ENCODE data around the gene BICRA.
"Not testable (repeated sequence)": the region's sequence is repeated elsewhere in the genome, so short reads cannot be mapped to it uniquely, and the experiment has no call there.

The BICRA gene

GRCh38 chr19:47593860-47594259 lies 15.1 kb upstream of the BICRA start:
- no peak overlapping the region for H3K27ac ChIP-seq (ENCODE audit: low read depth, low read length, poor library complexity, severe bottlenecking)
- H3F3A ChIP-seq (ENCODE audit: insufficient read depth, low read length), result no peaks in the 10 kb centered on the region
- TF ChIP-seq EZH2 (IDR thresholded peaks at IDR 0.05; ENCODE audit: borderline replicate concordance, low read length), result no peak
- H4K20me1 ChIP-seq (ENCODE audit: insufficient read depth, low read length), result no peaks in the 10 kb centered on the region
- H3K4me2 ChIP-seq (ENCODE audit: low read length), result no peak overlapping the region
- no peak overlapping the region for H3K9ac ChIP-seq (ENCODE audit: low read length)
- H3K4me1 ChIP-seq (ENCODE audit: insufficient read depth, low read length, severe bottlenecking), result peaks cover 3% of the 10 kb centered on the region
- H3K9me3 ChIP-seq (ENCODE audit: low read length), result no peaks in the 10 kb centered on the region
- no peaks in the 10 kb centered on the region for H3K79me2 ChIP-seq (ENCODE audit: insufficient read depth, low read length)
- no peak overlapping the region for H2AFZ ChIP-seq (ENCODE audit: low read length)
- no peaks in the 10 kb centered on the region for H3K9me2 ChIP-seq (ENCODE audit: low read depth, low read length)
- peaks cover 4% of the 10 kb centered on the region; the same call in 1 of the 2 replicates for H3K27me3 ChIP-seq (ENCODE audit: insufficient read depth, low read length)
- H3K4me3 ChIP-seq (ENCODE audit: low read depth, low read length, poor library complexity, severe bottlenecking), result no peak overlapping the region
- no peaks in the 10 kb centered on the region for H3K36me3 ChIP-seq (ENCODE audit: insufficient read depth, low read length)

- Histone ChIP-seq H3K4me3 (ENCODE audit: low read depth, low read length, poor library complexity, severe bottlenecking) (no peak overlapping the region), H2AFZ (ENCODE audit: low read length) (no peak overlapping the region), H3K9me3 (ENCODE audit: low read length) (no peaks in the 10 kb centered on the region), H3K36me3 (ENCODE audit: insufficient read depth, low read length) (no peaks in the 10 kb centered on the region), H3K9ac (ENCODE audit: low read length) (no peak overlapping the region), H3K79me2 (ENCODE audit: insufficient read depth, low read length) (no peaks in the 10 kb centered on the region), H3K4me1 (ENCODE audit: insufficient read depth, low read length, severe bottlenecking) (peaks cover 18% of the 10 kb centered on the region), H3K9me2 (ENCODE audit: low read depth, low read length) (no peaks in the 10 kb centered on the region), H3F3A (ENCODE audit: insufficient read depth, low read length) (0 out of 2 replicates have a peak, but pooled peaks cover 3% of the 10 kb centered on the region), H3K4me2 (ENCODE audit: low read length) (no peak overlapping the region), H3K27me3 (ENCODE audit: insufficient read depth, low read length) (peaks cover 3% of the 10 kb centered on the region; the same call in 1 of the 2 replicates), H4K20me1 (ENCODE audit: insufficient read depth, low read length) (no peaks in the 10 kb centered on the region), H3K27ac (ENCODE audit: low read depth, low read length, poor library complexity, severe bottlenecking) (no peak overlapping the region)
- TF ChIP-seq EZH2 (IDR thresholded peaks at IDR 0.05; ENCODE audit: borderline replicate concordance, low read length), result no peak
- no peak for TF ChIP-seq CTCF (IDR thresholded peaks at IDR 0.05; ENCODE audit: low read length)
Measured at GRCh38 chr19:47595944-47596343, 13.0 kb upstream of the BICRA start.

DNA sequence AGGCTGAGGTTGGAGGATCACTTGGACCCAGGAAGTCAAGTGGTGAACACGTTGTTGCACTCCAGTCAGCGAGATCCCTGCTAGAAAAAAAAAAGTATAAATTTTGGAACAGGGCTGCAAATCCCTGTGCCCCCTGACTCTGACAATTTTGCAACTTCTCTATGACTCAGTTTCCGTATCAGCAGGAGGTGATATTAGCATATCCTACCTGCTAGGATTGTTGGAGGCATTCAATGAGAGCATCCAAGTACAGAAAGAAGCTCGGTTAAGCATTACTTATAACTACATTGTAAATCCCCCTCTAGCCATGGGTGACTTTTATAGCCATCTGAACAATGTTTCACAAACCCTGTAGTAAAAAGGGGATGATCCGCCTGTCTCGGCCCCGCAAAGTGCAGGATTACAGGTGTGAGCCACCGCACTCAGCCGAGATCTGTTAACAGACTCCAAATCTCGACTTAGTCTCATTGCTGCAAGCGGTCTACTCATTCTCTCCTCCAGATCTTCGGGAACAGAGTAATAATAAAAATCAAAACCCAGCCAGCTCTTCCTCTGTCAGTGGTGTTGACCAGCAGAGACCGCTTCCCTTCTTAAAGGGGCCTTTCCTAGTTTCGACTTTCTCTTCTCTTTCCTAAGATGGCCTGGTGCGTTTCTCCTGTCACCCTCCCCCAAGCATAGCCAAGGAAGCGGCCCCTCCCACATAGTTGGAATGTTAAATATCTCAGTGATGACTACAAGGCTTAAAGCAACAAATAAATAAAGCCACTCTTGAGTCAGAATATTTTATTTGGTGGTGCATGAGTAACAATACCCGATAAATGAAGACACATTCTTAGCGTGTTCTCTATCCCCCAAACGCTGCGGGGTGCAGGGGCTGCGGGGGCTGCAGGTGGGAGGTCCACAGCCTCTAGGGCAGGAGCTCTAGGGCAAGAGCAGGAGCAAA lies 10.3 kb upstream of the BICRA start:
- Histone ChIP-seq H3K4me2 (ENCODE audit: low read length) (no peak overlapping the region; the same call in 1 of the 2 replicates), H3K27me3 (ENCODE audit: insufficient read depth, low read length) (no peaks in the 10 kb centered on the region), H3K9me2 (ENCODE audit: low read depth, low read length) (no peaks in the 10 kb centered on the region), H3K9me3 (ENCODE audit: low read length) (no peaks in the 10 kb centered on the region), H3K36me3 (ENCODE audit: insufficient read depth, low read length) (no peaks in the 10 kb centered on the region), H3K4me1 (ENCODE audit: insufficient read depth, low read length, severe bottlenecking) (peaks cover 21% of the 10 kb centered on the region), H3K9ac (ENCODE audit: low read length) (no peak overlapping the region), H3K4me3 (ENCODE audit: low read depth, low read length, poor library complexity, severe bottlenecking) (no peak overlapping the region), H3F3A (ENCODE audit: insufficient read depth, low read length) (0 out of 2 replicates have a peak, but pooled peaks cover 3% of the 10 kb centered on the region), H2AFZ (ENCODE audit: low read length) (no peak overlapping the region), H4K20me1 (ENCODE audit: insufficient read depth, low read length) (no peaks in the 10 kb centered on the region), H3K79me2 (ENCODE audit: insufficient read depth, low read length) (no peaks in the 10 kb centered on the region), H3K27ac (ENCODE audit: low read depth, low read length, poor library complexity, severe bottlenecking) (no peak overlapping the region)
- no peak for TF ChIP-seq CTCF (IDR thresholded peaks at IDR 0.05; ENCODE audit: low read length)
- TF ChIP-seq EZH2 (IDR thresholded peaks at IDR 0.05; ENCODE audit: borderline replicate concordance, low read length), result no peak

- peak overlapping the region; percentile 89 for H3K4me2 ChIP-seq (ENCODE audit: low read length)
- H4K20me1 ChIP-seq (ENCODE audit: insufficient read depth, low read length); H3K27ac ChIP-seq (ENCODE audit: low read depth, low read length, poor library complexity, severe bottlenecking); H3K9me2 ChIP-seq (ENCODE audit: low read depth, low read length); H3F3A ChIP-seq (ENCODE audit: insufficient read depth, low read length); H3K36me3 ChIP-seq (ENCODE audit: insufficient read depth, low read length); H3K9me3 ChIP-seq (ENCODE audit: low read length); H3K27me3 ChIP-seq (ENCODE audit: insufficient read depth, low read length); H3K79me2 ChIP-seq (ENCODE audit: insufficient read depth, low read length): not testable (repeated sequence)
- peaks cover 21% of the 10 kb centered on the region for H3K4me1 ChIP-seq (ENCODE audit: insufficient read depth, low read length, severe bottlenecking)
- H3K9ac ChIP-seq (ENCODE audit: low read length), result peak overlapping the region; percentile 84
- peak overlapping the region; percentile 80 for H3K4me3 ChIP-seq (ENCODE audit: low read depth, low read length, poor library complexity, severe bottlenecking)
- H2AFZ ChIP-seq (ENCODE audit: low read length), result peak overlapping the region; percentile 85
Measured at GRCh38 chr19:47599671-47600245, 9.2 kb upstream of the BICRA start.
